Erythroblast (primary cell): ENCODE data around the gene CCL19.

Experiments used
- GATA1 ChIP-seq: IDR thresholded peaks from 2 replicates; pipeline ENCODE4 v1.6.1; 2011; ENCODE audit warnings: low read depth, mild to moderate bottlenecking, control low read depth, low read length, moderate library complexity
- POLR2A ChIP-seq: IDR thresholded peaks from 2 replicates; pipeline ENCODE4 v1.6.1; 2011; ENCODE audit warnings: mild to moderate bottlenecking, low read length

DNA sequence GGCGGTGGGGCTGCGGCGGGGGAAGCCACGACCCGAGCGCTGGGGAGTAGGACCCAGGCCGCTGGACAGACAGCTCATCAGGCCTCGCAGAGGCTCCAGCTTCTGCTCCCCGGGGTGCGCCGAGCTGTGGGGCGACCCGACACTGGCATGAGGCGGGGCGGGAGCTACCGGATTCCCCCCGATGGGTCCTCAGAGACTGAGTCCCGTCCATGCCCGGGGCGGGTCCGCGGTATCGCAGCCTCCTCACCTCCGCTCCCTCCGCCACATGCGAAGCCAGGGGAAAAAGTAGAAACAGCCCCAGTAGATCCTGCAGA, 26.1 kb downstream of the CCL19 start:
- TF ChIP-seq POLR2A: no peak
- TF ChIP-seq GATA1: no peak
